Ectodermal cell (in vitro differentiated cells): ENCODE measurements around the gene SPPL2A. TPM values are rescaled to one million over a fixed set of nuclear protein-coding genes. Genes with fewer than 3 reads are reported as not detected.
"Not testable (repeated sequence)": the region's sequence is repeated elsewhere in the genome, so short reads cannot be mapped to it uniquely, and the experiment has no call there.

ENCODE experiments used
- H3K27ac ChIP-seq: 2 replicates; pipeline ENCODE4 v1.7.0; 2013; ENCODE audit warnings: mild to moderate bottlenecking, low read depth, low read length; ENCODE audit not compliant: insufficient read depth, poor library complexity, severe bottlenecking
- H3K27me3 ChIP-seq: 2 replicates; pipeline ENCODE4 v1.7.0; 2013; ENCODE audit warnings: mild to moderate bottlenecking, low read length; ENCODE audit not compliant: insufficient read depth, control insufficient read depth, poor library complexity, severe bottlenecking
- H3K36me3 ChIP-seq: one replicate; pipeline ENCODE4 v1.7.0; 2013; ENCODE audit warnings: low read length; ENCODE audit not compliant: control insufficient read depth, insufficient read depth
- H3K4me1 ChIP-seq: one replicate; pipeline ENCODE4 v1.7.0; 2013; ENCODE audit warnings: low read length; ENCODE audit not compliant: control insufficient read depth, insufficient read depth
- H3K4me3 ChIP-seq: 2 replicates; pipeline ENCODE4 v1.7.0; 2013; ENCODE audit warnings: low read depth, low read length, control low read depth; ENCODE audit not compliant: insufficient read depth
- H3K9me3 ChIP-seq: 2 replicates; pipeline ENCODE4 v1.7.0; 2013; ENCODE audit warnings: mild to moderate bottlenecking, low read length, moderate library complexity; ENCODE audit not compliant: control insufficient read depth
- WGBS, 2 experiments: methylation state at CpG; one replicate each; pipeline ENCODE4 v1.1.7; 2013; ENCODE audit warnings: missing lambda C conversion rate in 2 of 2; 5-methylcytosine and 5-hydroxymethylcytosine counted together
- polyA plus RNA-seq, 4 experiments: library from polyadenylated mRNA; stranded (reverse); fragments of 50-300 nt; gene quantifications; one replicate each; pipeline ENCODE4 v1.2.3, GENCODE V29; 2013

Gene SPPL2A, protein sequence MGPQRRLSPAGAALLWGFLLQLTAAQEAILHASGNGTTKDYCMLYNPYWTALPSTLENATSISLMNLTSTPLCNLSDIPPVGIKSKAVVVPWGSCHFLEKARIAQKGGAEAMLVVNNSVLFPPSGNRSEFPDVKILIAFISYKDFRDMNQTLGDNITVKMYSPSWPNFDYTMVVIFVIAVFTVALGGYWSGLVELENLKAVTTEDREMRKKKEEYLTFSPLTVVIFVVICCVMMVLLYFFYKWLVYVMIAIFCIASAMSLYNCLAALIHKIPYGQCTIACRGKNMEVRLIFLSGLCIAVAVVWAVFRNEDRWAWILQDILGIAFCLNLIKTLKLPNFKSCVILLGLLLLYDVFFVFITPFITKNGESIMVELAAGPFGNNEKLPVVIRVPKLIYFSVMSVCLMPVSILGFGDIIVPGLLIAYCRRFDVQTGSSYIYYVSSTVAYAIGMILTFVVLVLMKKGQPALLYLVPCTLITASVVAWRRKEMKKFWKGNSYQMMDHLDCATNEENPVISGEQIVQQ
- polyA plus RNA-seq (2013, experiment 1 of 4): 21.1 TPM
- 22.9 TPM for polyA plus RNA-seq (2013, experiment 2 of 4)
- polyA plus RNA-seq (2013, experiment 3 of 4): 13.2 TPM
- polyA plus RNA-seq (2013, experiment 4 of 4): 14.9 TPM

GRCh38 chr15:50765195-50765967 is at the start of gene SPPL2A:
TSS of gene SPPL2A (minus strand) at chr15:50765706. CDS start at chr15:50765533, 173 bp downstream.
- Histone ChIP-seq H3K9me3 (no peaks in the 10 kb centered on the region), H3K36me3 (no peaks in the 10 kb centered on the region), H3K4me1 (peaks cover 5% of the 10 kb centered on the region), H3K27ac (peak within 1 kb of the TSS; percentile 44), H3K27me3 (peaks cover 3% of the 10 kb centered on the region), H3K4me3 (peak within 1 kb of the TSS; percentile 80)
- WGBS, 2 experiments: 1% methylated on average over 77 of the region's 77 CpGs

GRCh38 chr15:50814634-50815033 is 49.1 kb upstream of the SPPL2A start:
- H3K4me3 ChIP-seq: no peak overlapping the region
- no peaks in the 10 kb centered on the region for H3K9me3 ChIP-seq
- no peaks in the 10 kb centered on the region for H3K27me3 ChIP-seq
- H3K4me1 ChIP-seq: no peaks in the 10 kb centered on the region
- H3K27ac ChIP-seq: no peak overlapping the region
- H3K36me3 ChIP-seq: no peaks in the 10 kb centered on the region

DNA sequence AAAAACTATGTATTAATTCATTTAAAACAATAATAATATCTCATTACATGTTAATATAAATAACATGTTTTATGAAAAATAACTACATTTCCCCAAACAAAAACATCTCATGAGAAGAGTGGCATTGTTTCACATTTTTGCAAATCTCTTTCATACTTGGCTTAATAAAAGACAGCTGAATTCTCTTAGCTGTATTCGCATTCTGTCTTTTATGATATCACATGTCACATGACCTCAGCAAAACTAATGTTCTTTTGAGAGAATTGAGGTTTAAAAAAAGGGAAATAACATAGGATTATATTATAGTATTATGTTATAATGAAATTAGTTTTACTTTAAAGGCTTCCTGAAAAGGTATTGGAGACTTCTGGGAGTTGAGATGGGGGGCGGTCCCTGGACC is 48.4 kb upstream of the SPPL2A start:
- Histone ChIP-seq H3K9me3 (no peaks in the 10 kb centered on the region), H3K27me3 (no peaks in the 10 kb centered on the region), H3K4me1 (no peaks in the 10 kb centered on the region), H3K27ac (no peak overlapping the region), H3K36me3 (no peaks in the 10 kb centered on the region), H3K4me3 (no peak overlapping the region)
- 100% methylated on average over 1 of the region's 2 CpGs for WGBS, 2 experiments

DNA sequence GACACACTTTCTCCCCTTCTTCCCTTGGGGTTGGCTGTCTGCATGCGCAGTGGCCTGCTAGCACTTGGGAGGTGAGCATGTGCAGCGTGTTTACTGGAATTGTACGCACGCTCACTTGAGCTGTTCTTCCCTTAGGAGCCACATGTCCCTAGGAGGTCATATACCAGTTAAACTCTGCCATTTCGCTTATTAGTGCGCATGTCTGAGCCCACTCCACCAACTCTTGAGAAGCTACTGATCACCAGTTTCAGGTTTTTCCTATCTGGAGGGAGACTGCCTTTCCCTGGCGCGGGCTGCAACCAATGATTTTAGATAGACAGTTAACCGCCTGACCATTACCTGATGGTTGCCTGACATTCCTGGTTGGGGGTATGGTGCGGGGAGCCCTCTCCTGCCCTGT is 47.6 kb upstream of the SPPL2A start:
- no peaks in the 10 kb centered on the region for H3K27me3 ChIP-seq
- no peaks in the 10 kb centered on the region for H3K9me3 ChIP-seq
- no peaks in the 10 kb centered on the region for H3K36me3 ChIP-seq
- H3K4me3 ChIP-seq: no peak overlapping the region
- no peak overlapping the region for H3K27ac ChIP-seq
- 97% methylated on average over 10 of the region's 10 CpGs for WGBS, 2 experiments
- no peaks in the 10 kb centered on the region for H3K4me1 ChIP-seq

- not testable (repeated sequence) for H3K36me3 ChIP-seq, H3K4me1 ChIP-seq, H3K27ac ChIP-seq, H3K9me3 ChIP-seq, H3K4me3 ChIP-seq, H3K27me3 ChIP-seq
- WGBS, 2 experiments: 97% methylated on average over 15 of the region's 15 CpGs
Measured at GRCh38 chr15:50812181-50812506, 46.6 kb upstream of the SPPL2A start.

DNA sequence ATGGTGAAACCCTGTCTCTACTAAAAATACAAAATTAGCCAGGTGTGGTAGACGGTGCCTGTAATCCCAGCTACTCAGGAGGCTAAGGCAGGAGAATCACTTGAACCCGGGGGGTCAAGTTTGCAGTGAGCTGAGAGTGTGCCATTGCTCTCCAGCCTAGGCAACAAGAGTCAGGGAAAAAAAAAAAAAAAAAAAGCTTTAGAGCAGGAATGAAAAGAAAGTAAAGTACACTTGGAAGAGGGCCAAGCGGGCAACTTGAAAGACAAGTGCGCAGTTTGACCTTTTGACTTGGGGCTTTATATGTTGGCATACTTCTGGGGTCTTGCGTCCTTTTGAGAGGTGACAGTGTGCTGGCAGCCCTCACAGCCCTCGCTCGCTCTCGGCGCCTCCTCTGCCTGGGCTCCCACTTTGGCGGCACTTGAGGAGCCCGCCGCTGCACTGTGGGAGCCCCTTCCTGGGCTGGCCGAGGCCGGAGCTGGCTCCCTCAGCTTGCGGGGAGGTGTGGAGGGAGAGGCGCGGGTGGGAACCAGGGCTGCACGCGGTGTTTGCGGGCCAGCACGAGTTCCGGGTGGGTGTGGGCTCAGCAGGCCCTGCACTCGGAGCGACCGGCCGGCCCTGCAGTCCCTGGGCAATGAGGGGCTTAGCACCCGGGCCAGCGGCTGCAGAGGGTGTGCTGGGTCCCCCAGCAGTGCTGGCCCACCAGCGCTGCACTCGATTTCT is 46.1 kb upstream of the SPPL2A start:
- H3K4me3 ChIP-seq, H3K27me3 ChIP-seq, H3K9me3 ChIP-seq, H3K36me3 ChIP-seq, H3K27ac ChIP-seq, H3K4me1 ChIP-seq: not testable (repeated sequence)
- WGBS, 2 experiments: 96% methylated on average over 30 of the region's 30 CpGs

DNA sequence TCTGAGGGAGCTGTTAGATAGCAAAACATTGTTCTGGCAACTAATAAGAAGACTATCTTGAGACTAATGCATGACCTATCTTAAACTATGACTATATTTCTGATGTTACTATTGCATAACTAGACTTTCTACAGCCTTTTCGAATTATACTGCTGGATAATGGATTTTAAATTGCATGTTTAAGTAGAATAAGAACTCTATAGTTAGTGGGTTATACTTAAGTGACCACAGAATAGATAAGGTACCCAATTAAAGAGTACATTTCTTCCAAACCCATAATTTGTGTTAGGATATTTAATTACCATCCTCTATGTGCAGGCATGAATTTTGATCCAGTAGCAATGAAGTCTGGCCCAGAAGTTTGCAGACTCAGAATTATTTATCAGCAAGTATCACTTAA is 44.6 kb upstream of the SPPL2A start:
- Histone ChIP-seq H3K27ac (no peak overlapping the region), H3K27me3 (no peaks in the 10 kb centered on the region), H3K4me1 (no peaks in the 10 kb centered on the region), H3K4me3 (no peak overlapping the region), H3K9me3 (no peaks in the 10 kb centered on the region), H3K36me3 (no peaks in the 10 kb centered on the region)
- WGBS, 2 experiments: no CpG with 5 or more reads among the region's 1 CpG

GRCh38 chr15:50808728-50809127 is 43.2 kb upstream of the SPPL2A start:
- 83 to 85% methylated on average over 5 of the region's 5 CpGs for WGBS, 2 experiments
- Histone ChIP-seq H3K27ac (no peak overlapping the region), H3K36me3 (no peaks in the 10 kb centered on the region), H3K9me3 (no peaks in the 10 kb centered on the region), H3K4me3 (no peak overlapping the region), H3K27me3 (no peaks in the 10 kb centered on the region), H3K4me1 (no peaks in the 10 kb centered on the region)

DNA sequence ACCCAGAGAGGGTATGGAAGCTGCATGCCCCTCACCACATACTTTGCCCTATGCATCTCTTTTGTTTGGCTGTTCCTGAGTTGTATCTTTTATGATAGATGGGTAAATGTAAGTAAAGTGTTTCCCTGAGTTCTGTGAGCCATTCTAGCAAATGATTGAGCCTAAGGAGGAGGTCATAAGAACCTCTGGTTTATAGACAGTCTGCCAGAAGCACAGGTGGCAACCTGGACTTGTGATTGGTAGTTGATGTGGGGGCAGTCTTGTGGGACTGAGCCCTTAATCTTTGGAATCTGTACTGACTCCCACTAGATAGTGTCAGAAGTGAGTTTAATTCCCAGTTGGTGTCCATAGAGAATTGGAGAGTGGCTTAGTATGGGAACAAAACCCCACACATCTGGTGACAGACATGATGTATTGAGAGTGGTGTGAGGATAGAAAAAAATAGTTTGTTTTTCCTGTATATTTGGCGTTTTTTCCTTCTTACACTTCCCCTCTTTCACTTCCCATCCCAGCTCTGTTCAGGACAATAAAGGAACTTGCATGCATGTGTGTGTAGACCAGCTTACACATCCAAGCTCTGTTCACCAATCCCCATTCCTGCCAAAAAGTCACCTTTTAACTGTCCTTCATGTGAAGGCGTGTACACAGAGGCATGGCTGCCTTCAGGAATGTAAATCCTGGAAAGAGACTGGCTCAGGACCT is 38.1 kb upstream of the SPPL2A start:
- Histone ChIP-seq H3K36me3 (no peaks in the 10 kb centered on the region), H3K27me3 (no peaks in the 10 kb centered on the region), H3K9me3 (no peaks in the 10 kb centered on the region), H3K4me1 (no peaks in the 10 kb centered on the region), H3K4me3 (no peak overlapping the region), H3K27ac (no peak overlapping the region)
- WGBS, 2 experiments: 83 to 95% methylated on average over 2 of the region's 2 CpGs
